Astrocyte of the cerebellum (primary cell): ENCODE results near the gene SLC35D2.
"Not testable (repeated sequence)": the region's sequence is repeated elsewhere in the genome, so short reads cannot be mapped to it uniquely, and the experiment has no call there.

Experiments used
- DNase-seq: peaks from one replicate; pipeline ENCODE4 v3.0.0-alpha.2; 2011; ENCODE audit warnings: low read depth
- H3K4me3 ChIP-seq: 2 replicates; pipeline ENCODE4 v1.5.1; 2011; ENCODE audit warnings: mild to moderate bottlenecking, low read depth, low read length, moderate library complexity
- in situ Hi-C: cut with HindIII; loops from 2 replicates; pipeline ENCODE4 v1.10.0; 2017; ENCODE audit warnings: low sequenced_read_pairs
- TF ChIP-seq, protein P1 (sequence below): IDR thresholded peaks from 2 replicates; pipeline ENCODE4 v1.5.1; 2012; ENCODE audit warnings: low read length, low read depth, moderate library complexity, mild to moderate bottlenecking; ENCODE audit errors: missing control alignments

Gene SLC35D2

DNA sequence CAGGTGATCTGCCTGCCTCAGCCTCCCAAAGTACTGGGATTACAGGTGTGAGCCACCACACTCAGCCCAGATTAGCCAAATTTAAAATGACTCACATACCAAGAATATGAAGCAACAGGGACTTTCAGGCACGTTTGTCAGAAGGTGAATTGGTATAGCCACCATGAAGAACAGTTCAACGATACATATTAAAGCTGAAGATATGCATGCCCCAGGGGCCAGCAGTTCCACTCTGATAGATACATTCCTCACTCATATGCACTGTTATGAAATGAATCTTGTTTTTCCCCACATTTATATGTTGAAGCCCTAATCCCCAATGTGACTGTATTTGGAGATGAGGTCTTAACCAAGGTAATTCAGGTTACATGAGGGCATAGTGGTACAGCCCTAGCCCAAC, 22.5 kb downstream of the SLC35D2 start:
- DNase-seq = no peak
- in situ Hi-C loops = no loop called here
- no peak overlapping the region for H3K4me3 ChIP-seq
- TF ChIP-seq, protein P1, sequence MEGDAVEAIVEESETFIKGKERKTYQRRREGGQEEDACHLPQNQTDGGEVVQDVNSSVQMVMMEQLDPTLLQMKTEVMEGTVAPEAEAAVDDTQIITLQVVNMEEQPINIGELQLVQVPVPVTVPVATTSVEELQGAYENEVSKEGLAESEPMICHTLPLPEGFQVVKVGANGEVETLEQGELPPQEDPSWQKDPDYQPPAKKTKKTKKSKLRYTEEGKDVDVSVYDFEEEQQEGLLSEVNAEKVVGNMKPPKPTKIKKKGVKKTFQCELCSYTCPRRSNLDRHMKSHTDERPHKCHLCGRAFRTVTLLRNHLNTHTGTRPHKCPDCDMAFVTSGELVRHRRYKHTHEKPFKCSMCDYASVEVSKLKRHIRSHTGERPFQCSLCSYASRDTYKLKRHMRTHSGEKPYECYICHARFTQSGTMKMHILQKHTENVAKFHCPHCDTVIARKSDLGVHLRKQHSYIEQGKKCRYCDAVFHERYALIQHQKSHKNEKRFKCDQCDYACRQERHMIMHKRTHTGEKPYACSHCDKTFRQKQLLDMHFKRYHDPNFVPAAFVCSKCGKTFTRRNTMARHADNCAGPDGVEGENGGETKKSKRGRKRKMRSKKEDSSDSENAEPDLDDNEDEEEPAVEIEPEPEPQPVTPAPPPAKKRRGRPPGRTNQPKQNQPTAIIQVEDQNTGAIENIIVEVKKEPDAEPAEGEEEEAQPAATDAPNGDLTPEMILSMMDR = no peak

DNA sequence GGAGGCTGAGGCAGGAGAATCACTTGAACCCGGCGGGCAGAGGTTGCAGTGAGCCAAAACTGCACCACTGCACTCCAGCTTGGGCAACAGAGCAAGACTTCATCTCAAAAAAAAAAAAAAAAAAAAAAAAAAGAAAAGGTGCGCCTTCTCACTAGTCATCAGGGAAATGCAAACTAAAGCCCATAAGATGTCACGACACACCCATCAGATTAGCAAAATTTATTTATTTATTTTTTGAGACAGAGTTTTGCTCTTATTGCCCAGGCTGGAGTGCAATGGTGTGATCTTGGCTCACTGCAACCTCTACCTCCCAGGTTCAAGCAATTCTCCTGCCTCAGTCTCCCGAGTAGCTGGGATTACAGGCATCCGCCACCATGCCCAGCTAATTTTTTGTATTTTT, 23.0 kb downstream of the SLC35D2 start:
- H3K4me3 ChIP-seq, DNase-seq, in situ Hi-C loops: not testable (repeated sequence)

DNA sequence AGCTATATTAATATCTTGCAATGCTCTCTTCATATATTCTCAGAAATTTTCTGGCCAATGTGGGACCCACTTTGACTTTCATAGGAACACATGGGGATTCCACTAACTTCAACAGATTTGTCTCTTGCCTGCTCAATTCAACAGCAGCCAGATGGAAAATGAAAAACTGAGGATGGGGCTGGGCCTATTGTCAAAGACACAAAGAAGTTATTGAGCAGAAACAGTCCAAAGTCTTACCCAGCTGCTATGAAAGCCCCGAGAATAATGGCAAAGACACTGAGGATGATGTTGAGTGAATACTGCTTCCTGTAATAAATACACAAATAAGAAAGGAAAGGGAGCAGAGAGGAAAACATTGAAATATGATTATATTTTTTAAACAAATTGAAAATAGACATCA, 32.6 kb downstream of the SLC35D2 start:
- no peak for DNase-seq

DNA sequence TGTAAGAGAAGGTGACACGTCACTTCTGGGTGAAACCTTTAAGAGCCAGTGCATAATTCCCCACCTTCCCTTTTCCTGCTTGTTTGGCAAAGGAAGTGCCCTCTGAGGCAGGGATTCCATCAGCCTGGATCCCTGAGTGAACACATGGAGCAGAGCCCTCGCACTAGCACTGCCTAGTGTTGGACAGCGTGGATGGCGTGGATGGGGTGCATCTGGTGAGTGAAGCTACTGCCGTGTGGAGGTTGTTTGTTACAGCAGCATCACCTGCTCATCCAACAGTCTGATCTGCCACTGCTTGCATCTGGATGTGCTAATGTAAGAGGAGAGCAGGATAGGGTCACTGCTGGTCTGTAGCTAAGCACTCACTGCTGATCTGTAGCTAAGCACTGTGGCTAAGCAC, 35.2 kb downstream of the SLC35D2 start:
- TF ChIP-seq, protein P1 = no peak
- in situ Hi-C loops = no loop called here
- DNase-seq = no peak
- H3K4me3 ChIP-seq = no peak overlapping the region

More for the DNA sequence above, 32.6 kb downstream of the SLC35D2 start:
- in situ Hi-C loops = no loop called here
- H3K4me3 ChIP-seq = no peak overlapping the region
- TF ChIP-seq, protein P1 = no peak

DNA sequence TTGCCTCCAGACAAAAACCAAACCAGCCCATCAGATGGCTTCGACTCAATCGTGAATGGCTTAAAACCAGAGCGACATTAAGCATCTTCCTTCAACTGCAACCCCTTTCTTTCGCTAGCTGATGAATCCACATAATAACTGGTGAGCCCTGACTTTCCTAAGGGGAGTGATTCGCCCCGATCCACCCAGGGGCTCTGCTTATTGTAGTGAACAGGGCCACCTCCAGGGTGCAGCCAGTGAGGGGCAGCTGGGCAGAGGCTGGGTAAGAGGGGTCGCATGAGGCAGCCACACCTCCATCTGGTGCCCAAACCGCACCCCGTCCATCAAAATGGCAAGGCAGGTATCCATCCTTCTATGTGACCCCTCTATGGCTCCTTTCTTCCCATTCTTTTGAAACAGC, 38.0 kb downstream of the SLC35D2 start:
- no peak for DNase-seq
- in situ Hi-C loops = no loop called here
- no peak overlapping the region for H3K4me3 ChIP-seq
- TF ChIP-seq, protein P1 = no peak

DNA sequence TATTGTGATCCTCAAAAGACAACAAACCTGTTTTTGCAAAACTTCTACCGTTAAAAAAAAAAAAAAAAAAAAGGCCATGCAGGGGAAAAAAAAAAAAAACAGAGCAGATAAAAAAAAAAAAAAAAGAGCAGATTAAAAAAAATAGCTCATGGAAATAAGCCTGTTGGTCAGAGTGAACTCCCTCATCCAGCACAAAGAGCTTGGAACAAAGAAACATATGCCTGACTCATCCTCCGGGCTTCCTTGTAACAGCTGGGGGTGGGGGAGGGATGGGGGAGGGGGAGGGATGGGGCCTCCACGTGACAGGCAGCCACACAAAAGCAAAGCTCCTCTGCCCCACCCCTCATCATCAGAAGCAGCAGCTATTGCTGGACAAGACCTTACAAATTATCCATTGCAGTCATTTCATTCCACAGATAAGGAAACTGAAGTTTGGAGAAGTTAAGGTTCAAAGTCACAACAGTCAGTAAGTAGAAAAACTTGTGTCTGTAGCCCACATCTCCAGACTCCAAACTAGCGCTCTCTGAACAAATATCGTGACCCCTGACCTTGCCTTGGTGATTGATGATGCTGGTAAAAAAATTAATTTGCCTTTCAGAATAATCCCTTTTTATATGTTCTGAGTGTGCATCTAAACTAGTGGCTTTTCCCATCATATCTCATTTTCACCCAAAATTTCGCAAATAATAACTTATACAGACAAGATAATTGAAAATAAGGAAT, 38.9 kb downstream of the SLC35D2 start:
- in situ Hi-C loops = no loop called here
- H3K4me3 ChIP-seq = no peak overlapping the region
- peak; percentile 96 for DNase-seq
- TF ChIP-seq, protein P1 = no peak

DNA sequence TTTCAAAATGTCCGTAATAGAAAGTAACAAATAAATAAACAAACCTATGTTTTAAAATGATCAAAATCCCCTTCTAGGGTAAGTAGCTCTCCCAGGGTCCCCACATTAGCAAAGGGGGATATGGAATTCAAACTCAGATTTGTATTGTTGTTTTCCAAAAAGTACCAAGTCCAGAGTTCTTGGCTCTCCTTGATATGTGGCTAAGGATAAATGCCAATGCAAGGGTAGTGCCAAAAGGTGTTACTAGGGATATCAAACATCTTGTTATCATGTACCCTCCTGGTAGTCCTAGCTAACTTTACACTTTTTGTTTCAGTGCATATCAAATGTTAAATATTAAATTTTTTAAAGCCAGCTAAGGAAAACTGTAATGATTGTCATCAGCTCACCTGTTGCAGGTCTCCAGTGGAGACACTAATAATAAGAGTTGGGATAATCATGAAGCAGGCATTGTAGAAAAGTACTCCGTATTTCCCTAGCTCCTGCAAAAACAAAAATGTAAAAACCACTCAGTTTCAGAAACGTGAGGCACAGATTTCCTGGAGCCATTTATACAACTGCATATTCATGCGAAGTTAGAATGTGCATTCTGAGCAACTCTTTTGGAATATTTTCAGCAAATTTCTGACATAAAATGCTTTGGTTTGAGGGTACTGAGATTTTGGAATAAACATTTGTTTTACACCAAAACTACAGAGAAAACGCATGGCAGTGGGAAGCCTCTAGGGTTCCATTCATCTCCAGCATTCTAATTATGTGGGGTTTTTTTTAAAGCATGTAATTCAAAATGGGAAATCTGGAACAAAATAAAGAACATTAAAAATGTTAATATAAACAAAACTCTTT, 39.8 kb downstream of the SLC35D2 start:
- TF ChIP-seq, protein P1 = no peak
- no peak overlapping the region for H3K4me3 ChIP-seq
- in situ Hi-C loops = no loop called here
- DNase-seq = no peak
